Tibial nerve (tissue), 4 donors: ENCODE results near the gene CMIP.

Experiments used
- EP300 ChIP-seq, 2 donors: sonication (generic); formaldehyde crosslinking; IDR thresholded peaks; one replicate each; pipeline ENCODE4 v1.6.1; 2017; ENCODE audit warnings: antibody characterized with exemption in 2 of 2, mild to moderate bottlenecking in 1 of 2
- POLR2A ChIP-seq, 2 donors: fragments of 450-650 bp; IDR thresholded peaks; one replicate each; pipeline ENCODE4 v1.6.1; 2017; ENCODE audit warnings: antibody characterized with exemption in 2 of 2, mild to moderate bottlenecking in 2 of 2, moderate library complexity in 2 of 2
- TF ChIP-seq, protein P1 (sequence below), 5 experiments: fragments of 200-600 bp in 3 of 5; fragments of 450-650 bp in 2 of 5; sonication (generic) in 3 of 5; IDR thresholded peaks; one replicate each; pipeline ENCODE4 v1.5.1; 2016 to 2019; ENCODE audit warnings: antibody characterized with exemption in 5 of 5, mild to moderate bottlenecking in 3 of 5, moderate library complexity in 2 of 5

DNA sequence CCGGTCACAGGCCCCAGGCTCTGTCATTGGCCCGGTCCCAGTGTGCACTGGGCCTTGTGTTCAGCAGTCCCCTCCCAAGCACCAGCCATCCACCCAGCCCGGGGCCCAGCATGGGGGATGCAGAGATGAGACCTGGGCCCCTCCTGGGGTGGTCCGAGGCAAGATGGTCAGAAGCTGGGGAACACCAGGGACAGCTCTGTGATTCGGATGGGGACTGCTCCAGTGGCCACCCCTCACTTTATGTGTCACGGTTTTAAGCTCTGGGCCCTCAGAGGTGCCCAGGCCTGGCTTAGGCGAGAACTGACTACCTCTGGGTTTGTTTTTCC lies 242.5 kb downstream of the CMIP start:
- TF ChIP-seq, protein P1, sequence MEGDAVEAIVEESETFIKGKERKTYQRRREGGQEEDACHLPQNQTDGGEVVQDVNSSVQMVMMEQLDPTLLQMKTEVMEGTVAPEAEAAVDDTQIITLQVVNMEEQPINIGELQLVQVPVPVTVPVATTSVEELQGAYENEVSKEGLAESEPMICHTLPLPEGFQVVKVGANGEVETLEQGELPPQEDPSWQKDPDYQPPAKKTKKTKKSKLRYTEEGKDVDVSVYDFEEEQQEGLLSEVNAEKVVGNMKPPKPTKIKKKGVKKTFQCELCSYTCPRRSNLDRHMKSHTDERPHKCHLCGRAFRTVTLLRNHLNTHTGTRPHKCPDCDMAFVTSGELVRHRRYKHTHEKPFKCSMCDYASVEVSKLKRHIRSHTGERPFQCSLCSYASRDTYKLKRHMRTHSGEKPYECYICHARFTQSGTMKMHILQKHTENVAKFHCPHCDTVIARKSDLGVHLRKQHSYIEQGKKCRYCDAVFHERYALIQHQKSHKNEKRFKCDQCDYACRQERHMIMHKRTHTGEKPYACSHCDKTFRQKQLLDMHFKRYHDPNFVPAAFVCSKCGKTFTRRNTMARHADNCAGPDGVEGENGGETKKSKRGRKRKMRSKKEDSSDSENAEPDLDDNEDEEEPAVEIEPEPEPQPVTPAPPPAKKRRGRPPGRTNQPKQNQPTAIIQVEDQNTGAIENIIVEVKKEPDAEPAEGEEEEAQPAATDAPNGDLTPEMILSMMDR (IDR thresholded peaks at IDR 0.05) = no peak
- TF ChIP-seq POLR2A (IDR thresholded peaks at IDR 0.05) = no peak
- no peak for TF ChIP-seq EP300 (IDR thresholded peaks at IDR 0.05)
